Raji (cell line): ENCODE measurements around the gene RUNDC3A.

ENCODE experiments used
- POLR2A ChIP-seq: IDR thresholded peaks from 2 replicates; pipeline ENCODE4 v1.6.1; 2011; ENCODE audit warnings: low read depth, low read length, control low read depth; ENCODE audit not compliant: insufficient read depth

Gene RUNDC3A

DNA sequence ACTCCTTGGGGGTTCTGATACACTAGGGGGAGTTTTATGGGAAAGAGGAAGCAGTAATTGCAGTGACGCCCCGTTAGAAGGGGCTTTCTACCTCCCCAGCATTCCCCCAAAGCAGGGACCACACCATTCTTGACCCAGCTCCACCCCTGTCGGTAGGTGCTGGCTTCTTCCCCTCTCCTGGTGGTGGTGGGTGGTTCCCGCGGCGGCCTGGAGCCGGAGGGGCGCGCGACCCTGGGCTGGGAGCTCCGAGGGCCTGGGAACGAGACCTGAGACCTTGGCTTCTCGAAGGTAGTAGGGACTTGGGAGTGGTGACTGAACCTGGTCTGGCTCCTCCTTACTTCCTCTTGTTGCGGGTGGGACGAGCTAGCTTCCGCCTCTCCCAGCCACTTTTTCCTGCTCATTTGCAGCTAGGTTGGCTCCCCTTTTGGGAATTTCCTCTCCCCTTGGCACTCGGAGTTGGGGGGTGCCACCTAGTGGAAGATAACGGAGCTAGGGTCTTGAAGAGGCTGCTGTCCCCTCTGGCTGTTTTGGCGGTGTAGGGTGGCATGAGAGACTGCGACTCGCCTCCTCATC lies 37.1 kb downstream of the RUNDC3A start:
- TF ChIP-seq POLR2A = no peak

DNA sequence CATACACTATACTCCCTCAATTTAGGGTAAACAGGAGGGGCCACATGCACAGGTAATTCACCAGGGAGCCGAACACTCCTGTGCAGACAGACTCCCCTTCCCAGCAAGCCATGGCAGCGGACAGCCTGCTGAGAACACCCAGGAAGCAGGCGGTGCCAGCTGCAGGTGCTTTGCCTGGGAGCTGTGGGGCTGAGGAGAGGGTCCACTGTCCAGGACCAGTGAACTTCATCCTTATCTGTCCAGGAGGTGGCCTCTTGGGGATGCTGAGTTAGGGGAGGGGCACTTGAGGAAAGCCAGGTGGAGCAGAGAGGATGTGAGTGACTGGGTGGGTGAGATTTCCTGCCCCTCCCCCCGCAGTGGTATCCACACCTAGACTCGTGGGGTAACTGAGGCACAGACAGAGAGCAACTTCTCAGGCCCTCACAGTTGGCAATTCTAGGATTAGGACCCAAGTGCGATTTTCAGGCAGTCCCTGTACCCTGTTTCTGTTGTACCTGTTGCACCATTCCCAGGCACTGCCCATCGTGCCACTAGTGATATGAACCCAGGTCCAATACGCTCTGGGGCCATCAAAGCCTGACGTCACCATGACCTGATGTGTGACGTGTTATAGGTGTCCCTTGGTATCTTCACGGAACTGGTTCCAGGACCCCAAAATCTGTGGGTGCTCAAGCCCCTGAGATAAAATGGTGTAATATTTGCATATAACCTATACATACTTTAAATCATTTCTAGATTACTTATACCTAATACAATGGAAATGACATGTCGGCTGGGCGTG lies 37.9 kb downstream of the RUNDC3A start:
- TF ChIP-seq POLR2A = no peak; the same call in 1 of the 2 replicates

DNA sequence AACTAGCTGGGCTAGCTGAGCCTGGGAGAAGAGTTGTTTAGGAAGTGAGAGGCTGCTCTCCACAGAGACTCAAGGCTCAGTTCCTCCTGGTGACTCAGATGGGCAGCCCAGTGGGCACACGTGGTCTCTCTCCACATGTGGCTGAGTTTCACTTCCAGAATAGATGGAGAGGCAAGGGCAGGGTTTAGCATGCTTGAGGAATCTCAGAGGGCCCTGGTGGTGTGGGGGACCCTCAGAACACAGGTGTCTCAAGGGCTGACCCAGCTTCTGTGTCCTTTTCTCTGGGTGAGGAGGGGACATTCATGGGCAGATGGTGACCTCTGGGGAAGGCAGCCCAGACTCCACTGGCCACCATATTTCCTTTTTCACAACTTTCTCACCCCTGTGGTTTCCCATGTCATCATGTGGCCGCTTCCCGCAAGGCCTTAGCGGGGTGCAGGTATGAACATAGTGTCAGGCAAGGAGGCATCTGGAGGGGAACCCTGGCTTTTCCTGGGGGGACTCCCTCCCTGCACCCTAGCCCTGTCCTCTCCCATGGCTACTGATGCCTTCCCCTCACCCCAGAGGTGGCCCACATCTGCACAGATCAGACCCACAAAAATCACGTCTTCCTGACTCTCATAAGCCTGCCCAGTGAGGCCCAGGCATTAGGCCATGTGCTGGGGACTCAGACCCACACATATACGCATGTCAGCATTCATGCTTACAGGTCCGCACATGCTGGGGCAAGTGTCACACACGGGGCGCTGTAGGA lies 40.0 kb downstream of the RUNDC3A start:
- TF ChIP-seq POLR2A = peak; percentile 30

DNA sequence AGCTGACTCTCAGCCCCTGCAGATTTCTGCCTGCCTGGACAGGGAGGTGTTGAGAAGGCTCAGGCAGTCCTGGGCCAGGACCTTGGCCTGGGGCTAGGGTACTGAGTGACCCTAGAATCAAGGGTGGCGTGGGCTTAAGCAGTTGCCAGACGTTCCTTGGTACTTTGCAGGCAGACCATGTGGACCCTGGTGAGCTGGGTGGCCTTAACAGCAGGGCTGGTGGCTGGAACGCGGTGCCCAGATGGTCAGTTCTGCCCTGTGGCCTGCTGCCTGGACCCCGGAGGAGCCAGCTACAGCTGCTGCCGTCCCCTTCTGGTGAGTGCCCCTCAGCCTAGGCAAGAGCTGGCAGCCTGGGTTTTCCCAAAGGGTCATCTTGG lies 40.6 kb downstream of the RUNDC3A start:
- no peak for TF ChIP-seq POLR2A

DNA sequence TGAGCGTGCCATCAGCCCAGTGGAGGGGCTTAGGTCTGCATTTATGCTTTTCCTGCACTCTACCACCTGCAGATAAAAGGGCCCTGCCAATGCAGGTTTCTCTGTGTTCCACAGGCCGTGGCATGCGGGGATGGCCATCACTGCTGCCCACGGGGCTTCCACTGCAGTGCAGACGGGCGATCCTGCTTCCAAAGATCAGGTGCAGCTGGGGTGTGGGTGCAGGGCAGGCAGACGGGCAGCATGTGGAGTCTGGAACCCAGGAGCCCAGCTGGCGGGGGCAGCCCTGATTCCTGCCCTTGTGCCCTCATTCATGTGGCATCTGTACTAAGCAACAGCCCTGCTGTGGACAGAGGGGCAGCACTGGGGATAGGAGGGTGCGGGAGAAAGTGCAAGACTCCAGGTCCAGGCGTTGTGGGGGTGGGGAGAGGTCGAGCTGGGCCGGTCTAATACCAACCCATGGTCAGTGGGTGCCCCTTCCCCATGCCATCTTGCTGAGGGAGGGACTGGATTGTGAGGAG lies 41.2 kb downstream of the RUNDC3A start:
- TF ChIP-seq POLR2A = no peak

DNA sequence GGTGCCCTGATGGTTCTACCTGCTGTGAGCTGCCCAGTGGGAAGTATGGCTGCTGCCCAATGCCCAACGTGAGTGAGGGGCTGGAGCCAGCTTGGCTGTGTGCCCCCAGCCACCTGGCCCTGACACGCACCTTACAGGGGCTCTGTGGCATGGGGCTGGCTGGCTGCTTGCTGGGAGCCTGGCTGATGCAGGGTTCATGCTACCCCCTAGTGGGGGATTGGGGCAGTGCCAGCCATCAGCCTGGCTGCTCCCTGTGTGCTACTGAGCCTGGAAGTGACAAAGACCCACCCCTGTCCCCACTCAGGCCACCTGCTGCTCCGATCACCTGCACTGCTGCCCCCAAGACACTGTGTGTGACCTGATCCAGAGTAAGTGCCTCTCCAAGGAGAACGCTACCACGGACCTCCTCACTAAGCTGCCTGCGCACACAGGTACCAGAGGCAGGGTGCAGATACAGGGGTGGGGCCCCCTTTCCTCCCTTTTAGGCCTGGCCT lies 42.4 kb downstream of the RUNDC3A start:
- TF ChIP-seq POLR2A = 0 out of 2 replicates have a peak, but pooled peaks have one; percentile 20

DNA sequence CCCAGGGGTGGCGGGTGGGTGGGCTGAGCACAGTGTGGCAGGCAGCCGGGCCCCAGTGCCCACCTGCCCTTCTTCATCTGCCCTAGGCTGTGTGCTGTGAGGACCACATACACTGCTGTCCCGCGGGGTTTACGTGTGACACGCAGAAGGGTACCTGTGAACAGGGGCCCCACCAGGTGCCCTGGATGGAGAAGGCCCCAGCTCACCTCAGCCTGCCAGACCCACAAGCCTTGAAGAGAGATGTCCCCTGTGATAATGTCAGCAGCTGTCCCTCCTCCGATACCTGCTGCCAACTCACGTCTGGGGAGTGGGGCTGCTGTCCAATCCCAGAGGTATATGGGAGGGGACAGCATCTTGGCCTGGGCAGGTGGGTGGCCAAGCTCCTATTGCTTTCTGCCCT lies 43.1 kb downstream of the RUNDC3A start:
- TF ChIP-seq POLR2A = no peak

DNA sequence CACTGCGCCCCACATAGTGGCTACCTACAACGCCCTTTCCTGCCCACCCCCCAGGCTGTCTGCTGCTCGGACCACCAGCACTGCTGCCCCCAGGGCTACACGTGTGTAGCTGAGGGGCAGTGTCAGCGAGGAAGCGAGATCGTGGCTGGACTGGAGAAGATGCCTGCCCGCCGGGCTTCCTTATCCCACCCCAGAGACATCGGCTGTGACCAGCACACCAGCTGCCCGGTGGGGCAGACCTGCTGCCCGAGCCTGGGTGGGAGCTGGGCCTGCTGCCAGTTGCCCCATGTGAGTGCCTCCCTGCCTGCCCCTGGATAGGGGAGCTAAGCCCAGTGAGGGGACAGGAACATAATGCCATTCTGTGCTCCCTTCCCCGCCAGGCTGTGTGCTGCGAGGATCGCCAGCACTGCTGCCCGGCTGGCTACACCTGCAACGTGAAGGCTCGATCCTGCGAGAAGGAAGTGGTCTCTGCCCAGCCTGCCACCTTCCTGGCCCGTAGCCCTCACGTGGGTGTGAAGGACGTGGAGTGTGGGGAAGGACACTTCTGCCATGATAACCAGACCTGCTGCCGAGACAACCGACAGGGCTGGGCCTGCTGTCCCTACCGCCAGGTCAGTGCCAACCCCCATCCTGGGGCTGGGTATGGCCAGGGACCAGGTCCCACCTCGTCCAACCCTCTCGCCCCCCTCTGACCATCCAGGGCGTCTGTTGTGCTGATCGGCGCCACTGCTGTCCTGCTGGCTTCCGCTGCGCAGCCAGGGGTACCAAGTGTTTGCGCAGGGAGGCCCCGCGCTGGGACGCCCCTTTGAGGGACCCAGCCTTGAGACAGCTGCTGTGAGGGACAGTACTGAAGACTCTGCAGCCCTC lies 43.8 kb downstream of the RUNDC3A start:
- TF ChIP-seq POLR2A = no peak

DNA sequence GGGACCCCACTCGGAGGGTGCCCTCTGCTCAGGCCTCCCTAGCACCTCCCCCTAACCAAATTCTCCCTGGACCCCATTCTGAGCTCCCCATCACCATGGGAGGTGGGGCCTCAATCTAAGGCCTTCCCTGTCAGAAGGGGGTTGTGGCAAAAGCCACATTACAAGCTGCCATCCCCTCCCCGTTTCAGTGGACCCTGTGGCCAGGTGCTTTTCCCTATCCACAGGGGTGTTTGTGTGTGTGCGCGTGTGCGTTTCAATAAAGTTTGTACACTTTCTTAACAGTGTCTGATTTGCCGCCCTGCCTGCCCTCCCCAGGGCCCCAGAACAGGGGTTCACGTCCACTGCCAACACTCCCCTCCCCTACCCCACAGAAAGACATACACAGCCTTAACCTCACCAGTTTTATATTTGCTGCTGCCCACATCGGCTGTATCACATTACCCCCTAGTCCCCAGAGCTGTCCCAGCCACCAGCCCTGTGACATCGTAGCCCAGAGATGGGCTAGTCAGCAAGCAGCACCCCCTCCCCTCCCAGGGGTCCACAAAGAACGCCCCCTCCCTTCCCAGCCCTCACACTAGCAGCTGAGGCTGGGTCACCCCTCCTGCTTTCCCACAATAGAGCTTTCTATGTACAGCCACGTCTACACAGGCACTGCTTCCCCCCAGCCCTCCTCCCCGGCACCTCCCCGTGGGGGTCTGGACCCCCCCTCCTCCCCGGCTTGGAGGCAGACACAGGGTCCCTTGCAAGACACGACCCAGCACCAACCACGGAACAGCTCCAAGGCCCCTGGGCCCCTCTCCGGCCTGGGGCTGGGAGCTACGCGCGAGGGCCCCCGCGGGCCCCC lies 44.6 kb downstream of the RUNDC3A start:
- no peak for TF ChIP-seq POLR2A

DNA sequence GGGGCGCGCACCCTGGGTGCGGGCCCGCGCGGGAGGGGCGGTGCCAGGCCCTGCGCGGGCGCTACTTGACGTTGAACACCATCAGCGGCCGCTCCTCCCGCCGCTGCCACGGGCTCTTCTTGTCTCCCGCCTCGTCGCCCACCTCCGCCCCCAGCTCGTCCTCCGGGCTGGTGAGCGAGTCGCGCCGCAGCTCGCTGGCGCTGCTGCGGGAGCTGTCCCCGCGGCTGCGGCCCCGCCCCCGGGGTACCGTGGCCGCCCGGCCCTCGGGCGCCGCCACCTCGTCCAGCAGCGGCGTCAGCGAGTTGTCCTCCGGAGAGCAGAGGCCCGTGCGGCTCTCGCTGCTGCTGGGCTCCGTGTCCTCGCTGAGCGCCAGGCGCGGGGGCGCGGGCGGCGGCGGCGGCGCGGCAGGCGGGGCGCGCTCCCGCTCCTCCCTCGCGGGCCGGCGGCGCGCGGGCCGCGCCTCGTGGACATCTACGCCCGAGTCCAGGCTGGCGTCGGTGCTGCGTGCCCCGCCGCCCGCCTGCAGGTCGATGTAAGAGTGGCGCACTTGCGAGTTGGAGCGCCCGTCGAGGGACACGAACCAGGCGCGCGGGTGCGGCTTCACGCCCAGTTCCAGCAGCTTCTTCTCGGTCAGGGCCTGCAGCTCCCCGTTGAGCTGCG lies 45.4 kb downstream of the RUNDC3A start:
- no peak for TF ChIP-seq POLR2A

DNA sequence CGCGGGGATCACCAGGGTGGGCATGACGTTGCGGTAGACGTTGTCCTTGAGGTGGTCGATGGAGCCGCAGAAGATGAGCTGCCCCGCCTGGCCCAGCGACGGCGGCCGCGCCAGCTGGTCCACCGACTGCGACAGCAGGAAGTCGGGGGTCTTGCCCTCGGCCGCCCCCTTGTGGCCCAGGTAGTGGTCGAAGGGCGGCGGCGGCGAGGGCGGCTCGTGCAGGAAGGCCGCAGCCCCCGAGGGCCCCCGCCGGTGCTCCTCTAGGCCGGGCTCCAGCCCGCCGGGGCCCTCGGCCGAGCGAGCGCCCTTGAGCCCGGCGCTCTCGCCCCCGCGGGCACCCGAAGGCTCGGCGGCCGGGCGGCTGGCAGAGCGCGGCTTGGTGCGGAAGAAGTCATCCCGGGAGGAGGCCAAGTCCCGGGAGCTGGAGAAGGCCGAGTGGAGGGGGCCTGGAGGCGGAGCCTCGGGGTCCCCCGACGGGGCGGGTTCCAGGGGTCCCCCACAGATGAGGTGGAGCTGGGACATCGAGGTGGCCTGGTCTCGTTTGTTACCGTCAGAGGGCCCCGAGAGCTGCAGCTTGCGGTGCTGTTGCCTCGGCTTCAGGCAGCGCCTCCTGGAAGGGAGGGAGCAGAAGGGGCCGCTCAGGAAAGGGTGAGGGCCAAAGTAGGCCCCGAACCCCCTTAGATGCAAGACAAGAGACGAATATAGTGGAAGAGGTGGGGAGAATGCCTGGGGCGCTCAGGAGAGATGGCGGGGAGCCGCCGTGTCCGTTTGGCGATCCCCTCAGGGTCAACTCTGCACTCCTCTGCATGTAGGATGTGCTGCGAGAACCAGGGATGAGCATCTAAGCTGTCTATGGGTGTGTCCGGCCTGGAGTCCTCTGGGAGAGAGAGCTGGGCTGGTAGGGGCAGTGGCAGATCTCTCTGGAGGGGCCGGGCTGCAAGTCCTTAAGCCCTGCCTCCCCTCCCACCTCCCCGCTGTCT lies 46.5 kb downstream of the RUNDC3A start:
- TF ChIP-seq POLR2A = no peak

DNA sequence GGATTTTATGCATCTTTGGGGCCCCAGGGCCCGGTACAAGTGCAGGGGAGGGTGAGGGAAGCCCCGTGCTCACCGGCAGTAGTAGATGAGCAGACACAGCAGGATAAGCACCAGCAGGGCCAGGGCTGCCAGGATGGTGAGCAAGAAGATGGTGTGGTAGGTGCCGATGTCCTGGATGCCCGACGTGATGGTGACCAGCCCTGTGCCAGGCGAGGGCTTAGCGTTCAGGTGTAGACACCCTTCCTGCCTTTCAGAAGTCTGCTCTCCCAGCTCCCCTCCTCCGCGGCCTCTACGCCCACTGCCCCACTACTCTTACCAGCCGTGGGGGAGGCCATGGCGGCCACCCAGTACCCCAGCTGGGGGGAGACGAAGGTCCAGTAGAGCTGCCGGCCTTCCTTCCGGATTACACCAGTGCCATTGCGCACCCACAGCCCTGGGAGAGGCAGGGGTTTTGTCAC lies 47.3 kb downstream of the RUNDC3A start:
- no peak for TF ChIP-seq POLR2A
